Measurements from ENCODE around the gene ZSWIM4.

Gene ZSWIM4

DNA sequence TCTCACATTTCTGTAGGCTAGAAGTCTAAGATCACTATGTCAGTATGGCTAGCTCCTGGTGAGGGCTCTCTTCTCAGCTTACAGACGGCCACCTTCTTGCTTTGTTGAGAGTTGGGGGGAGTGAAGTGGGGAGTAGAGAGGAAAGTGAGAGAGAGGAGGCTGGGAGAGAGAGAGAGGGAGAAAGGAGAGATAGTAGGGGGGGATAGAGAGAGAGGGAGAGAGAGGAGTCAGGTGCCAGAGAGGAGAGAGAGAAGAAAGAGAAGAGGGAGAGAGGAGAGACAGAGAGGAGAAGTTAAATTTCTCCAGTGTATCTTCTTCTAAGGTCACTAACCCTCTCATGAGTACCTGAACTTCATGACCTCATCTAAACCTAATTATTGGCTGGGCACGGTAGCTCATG, 28.7 kb downstream of the ZSWIM4 start:
- TF ChIP-seq, protein P1, sequence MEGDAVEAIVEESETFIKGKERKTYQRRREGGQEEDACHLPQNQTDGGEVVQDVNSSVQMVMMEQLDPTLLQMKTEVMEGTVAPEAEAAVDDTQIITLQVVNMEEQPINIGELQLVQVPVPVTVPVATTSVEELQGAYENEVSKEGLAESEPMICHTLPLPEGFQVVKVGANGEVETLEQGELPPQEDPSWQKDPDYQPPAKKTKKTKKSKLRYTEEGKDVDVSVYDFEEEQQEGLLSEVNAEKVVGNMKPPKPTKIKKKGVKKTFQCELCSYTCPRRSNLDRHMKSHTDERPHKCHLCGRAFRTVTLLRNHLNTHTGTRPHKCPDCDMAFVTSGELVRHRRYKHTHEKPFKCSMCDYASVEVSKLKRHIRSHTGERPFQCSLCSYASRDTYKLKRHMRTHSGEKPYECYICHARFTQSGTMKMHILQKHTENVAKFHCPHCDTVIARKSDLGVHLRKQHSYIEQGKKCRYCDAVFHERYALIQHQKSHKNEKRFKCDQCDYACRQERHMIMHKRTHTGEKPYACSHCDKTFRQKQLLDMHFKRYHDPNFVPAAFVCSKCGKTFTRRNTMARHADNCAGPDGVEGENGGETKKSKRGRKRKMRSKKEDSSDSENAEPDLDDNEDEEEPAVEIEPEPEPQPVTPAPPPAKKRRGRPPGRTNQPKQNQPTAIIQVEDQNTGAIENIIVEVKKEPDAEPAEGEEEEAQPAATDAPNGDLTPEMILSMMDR (conservative IDR thresholded peaks at IDR 0.05; ENCODE audit: low read depth, low read length), result no peak

DNA sequence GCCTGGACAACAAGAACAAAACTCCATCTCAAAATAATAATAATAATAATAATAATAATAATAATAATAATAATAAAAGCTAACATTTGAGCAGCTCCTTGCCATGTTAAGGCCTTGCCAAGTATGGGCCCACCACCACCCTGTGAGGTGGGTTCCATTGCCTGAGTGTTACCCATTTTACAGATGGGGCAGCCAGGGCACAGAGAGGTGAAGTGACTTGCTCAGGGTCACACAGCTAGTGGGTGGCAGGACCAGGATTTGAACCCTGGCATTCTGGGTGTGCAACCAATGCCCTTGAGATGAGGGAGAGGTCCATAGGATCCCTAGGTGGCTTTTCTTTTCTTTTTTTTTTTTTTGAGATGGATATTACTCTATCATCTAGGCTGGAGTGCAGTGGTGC, 29.5 kb downstream of the ZSWIM4 start:
- TF ChIP-seq, protein P1 (conservative IDR thresholded peaks at IDR 0.05; ENCODE audit: low read depth, low read length), result no peak
- DNase-seq (ENCODE audit: low read depth), result no peak
- H3K4me3 ChIP-seq (ENCODE audit: low read length), result no peak overlapping the region

More for the DNA sequence above, 28.7 kb downstream of the ZSWIM4 start:
- no peak overlapping the region for H3K4me3 ChIP-seq (ENCODE audit: low read length)
- no peak for DNase-seq (ENCODE audit: low read depth)

DNA sequence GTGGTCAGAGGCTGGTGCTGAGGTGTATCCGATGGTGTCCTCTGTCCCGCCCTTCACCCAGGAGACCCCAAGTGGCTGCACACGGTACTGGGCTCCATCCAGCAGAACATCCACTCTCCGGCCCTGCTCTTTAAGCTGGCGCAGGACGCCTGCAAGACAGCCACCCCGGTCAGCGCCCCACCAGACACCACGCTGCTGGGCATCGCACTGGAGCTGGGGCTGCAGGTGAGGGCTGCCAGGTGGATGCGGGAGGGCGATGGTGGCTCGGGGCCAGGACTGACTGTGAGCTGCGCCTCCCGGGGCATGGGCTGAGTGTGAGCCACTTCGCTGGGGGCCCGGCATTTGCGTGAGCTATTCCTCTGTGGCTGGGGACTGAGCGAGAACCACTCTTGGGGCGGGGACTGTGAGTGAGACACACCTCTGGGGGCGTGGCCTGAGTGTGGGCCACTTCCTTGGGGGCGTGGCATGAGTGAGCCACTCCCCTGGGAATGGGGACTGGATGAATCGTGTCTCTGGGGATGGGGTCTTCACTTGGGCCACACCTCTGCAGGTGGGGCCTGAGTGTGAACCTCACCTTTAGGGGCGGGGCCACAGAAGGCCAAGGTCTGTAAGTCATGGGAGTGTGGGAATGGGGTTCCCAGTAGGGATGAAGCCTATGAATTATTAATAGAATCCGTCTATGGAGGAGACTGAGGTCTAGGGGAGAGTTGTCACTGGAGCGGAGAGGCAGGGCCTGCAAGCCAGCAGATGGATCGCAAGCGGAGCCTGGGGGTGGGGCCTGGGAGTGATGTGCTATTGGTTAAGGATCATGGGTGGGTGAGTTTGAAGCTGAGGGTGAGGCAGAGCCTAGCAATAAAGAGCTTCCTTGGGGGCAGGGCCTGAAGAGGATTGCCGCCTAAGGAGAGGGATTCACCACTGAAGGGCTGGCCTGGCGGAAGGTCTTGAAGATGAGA, 30.5 kb downstream of the ZSWIM4 start:
- no peak for DNase-seq (ENCODE audit: low read depth)
- TF ChIP-seq, protein P1 (conservative IDR thresholded peaks at IDR 0.05; ENCODE audit: low read depth, low read length), result peak; percentile 13

DNA sequence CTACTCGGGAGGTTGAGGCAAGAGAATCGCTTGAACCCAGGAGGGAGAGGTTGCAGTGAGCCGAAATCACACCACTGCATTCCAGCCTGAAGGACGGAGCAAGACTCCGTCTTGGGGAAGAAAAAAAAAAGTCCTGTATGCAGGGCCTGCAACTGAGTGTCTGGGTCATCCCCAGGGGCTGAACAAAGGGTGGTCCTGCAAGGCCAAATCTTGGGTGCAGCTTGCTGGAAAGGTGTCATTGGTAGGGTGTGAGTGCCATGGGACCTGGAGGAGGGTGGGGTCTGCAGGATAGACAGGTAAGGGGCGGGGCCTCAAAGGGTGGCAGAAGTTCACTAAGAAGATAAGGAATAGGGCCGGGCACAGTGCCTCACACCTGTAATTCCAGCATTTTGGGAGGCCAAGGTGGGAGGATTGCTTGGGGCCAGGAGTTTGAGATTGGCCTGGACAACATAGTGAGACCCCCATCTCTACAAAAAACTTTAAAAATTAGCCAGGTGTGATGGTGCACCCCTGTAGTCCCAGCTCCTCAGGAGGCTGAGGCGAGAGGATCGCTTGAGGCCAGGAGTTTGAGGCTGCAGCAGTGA, 31.5 kb downstream of the ZSWIM4 start:
- no peak overlapping the region for H3K4me3 ChIP-seq (ENCODE audit: low read length)
- TF ChIP-seq, protein P1 (conservative IDR thresholded peaks at IDR 0.05; ENCODE audit: low read depth, low read length), result no peak
- DNase-seq (ENCODE audit: low read depth), result no peak

More for the DNA sequence above, 30.5 kb downstream of the ZSWIM4 start:
- H3K4me3 ChIP-seq (ENCODE audit: low read length), result no peak overlapping the region

DNA sequence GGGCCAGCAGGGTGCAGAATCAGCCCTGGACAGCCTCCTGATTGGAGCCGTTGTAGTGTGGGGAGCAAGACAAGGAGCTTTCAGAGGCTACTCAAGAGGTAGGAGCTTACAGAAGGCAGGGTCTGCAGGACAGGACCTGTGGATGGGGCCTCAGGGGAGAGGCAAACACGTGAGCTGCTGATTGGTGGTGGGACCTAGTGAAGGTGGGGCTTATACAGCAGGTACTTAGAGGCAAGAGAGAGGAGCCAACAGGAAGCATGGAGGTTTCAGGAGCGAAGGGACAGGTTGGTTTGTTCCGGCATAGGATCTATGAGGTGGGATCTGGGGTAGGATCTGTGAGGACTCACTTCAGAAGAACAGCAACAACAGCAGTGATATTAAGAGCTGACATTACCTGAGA, 32.4 kb downstream of the ZSWIM4 start:
- H3K4me3 ChIP-seq (ENCODE audit: low read length), result no peak overlapping the region
- DNase-seq (ENCODE audit: low read depth), result no peak
- TF ChIP-seq, protein P1 (conservative IDR thresholded peaks at IDR 0.05; ENCODE audit: low read depth, low read length), result no peak

DNA sequence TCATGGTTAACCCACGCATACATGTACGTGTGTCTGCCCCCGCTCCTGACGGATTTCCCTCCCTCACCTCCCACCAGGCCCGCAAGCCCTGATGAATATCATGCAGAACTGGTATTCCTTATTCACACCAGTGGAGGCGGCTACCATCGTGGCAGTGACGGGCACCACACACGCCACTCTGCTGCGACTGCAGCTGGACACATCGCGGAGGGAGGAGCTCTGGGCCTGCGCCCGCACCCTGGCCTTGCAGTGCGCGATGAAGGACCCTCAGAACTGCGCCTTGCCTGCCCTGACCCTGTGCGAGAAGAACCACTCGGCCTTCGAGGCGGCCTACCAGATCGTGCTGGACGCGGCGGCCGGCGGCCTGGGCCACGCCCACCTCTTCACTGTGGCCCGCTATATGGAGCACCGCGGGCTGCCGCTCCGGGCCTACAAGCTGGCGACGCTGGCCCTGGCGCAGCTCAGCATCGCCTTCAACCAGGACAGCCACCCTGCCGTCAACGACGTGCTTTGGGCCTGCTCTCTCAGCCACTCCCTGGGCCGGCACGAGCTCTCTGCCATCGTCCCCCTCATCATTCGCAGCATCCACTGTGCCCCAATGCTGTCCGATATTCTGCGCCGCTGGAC, 35.0 kb downstream of the ZSWIM4 start:
- no peak overlapping the region for H3K4me3 ChIP-seq (ENCODE audit: low read length)
- no peak for DNase-seq (ENCODE audit: low read depth)
- TF ChIP-seq, protein P1 (conservative IDR thresholded peaks at IDR 0.05; ENCODE audit: low read depth, low read length), result no peak
